ENCODE measurements around the gene MAN1A2. TPM values are rescaled to one million over a fixed set of nuclear protein-coding genes. Genes with fewer than 3 reads are reported as not detected.
A peak's percentile ranks its signal among the peaks of the same experiment; 100 is the strongest.

The MAN1A2 gene
- polyA plus RNA-seq, 1 experiment = 40.7 TPM

GRCh38 chr1:117495068-117495467 is 127.8 kb downstream of the MAN1A2 start:
- TF ChIP-seq CTCF (IDR thresholded peaks at IDR 0.05; ENCODE audit: low read depth, low read length) = no peak
- ChIA-PET POLR2A (no interaction called here), CTCF (no interaction called here)
- H3K9me3 ChIP-seq (ENCODE audit: control insufficient read depth, insufficient read depth, low read length) = no peaks in the 10 kb centered on the region
- no peaks in the 10 kb centered on the region for H3K27me3 ChIP-seq (ENCODE audit: control insufficient read depth, insufficient read depth, low read length)
- DNase-seq (ENCODE audit: low read depth, low spot score) = no peak
- H3K27ac ChIP-seq (ENCODE audit: low read depth, low read length) = no peak overlapping the region
- H3K4me3 ChIP-seq (ENCODE audit: low read depth, low read length) = no peak overlapping the region

- DNase-seq (ENCODE audit: low read depth, low spot score) = no peak
- Histone ChIP-seq H3K27me3 (ENCODE audit: control insufficient read depth, insufficient read depth, low read length) (no peaks in the 10 kb centered on the region), H3K9me3 (ENCODE audit: control insufficient read depth, insufficient read depth, low read length) (no peaks in the 10 kb centered on the region; the same call in 1 of the 2 replicates), H3K4me3 (ENCODE audit: low read depth, low read length) (no peak overlapping the region), H3K27ac (ENCODE audit: low read depth, low read length) (no peak overlapping the region)
- CTCF ChIA-PET = interaction anchor here (1.0 to 1.5 kb wide), 2 partner anchors 36 to 397 kb away, joined by 3 read pairs; no protein-coding TSS in a partner anchor
- POLR2A ChIA-PET = interaction anchor here (0.6 kb wide), 1 partner anchor 443 kb away, joined by 4 read pairs; no protein-coding TSS in a partner anchor
- TF ChIP-seq CTCF (IDR thresholded peaks at IDR 0.05; ENCODE audit: low read depth, low read length) = no peak
Measured at GRCh38 chr1:117499071-117499470, 131.8 kb downstream of the MAN1A2 start.

- Histone ChIP-seq H3K27me3 (ENCODE audit: control insufficient read depth, insufficient read depth, low read length) (no peaks in the 10 kb centered on the region), H3K27ac (ENCODE audit: low read depth, low read length) (no peak overlapping the region), H3K9me3 (ENCODE audit: control insufficient read depth, insufficient read depth, low read length) (no peaks in the 10 kb centered on the region; the same call in 1 of the 2 replicates), H3K4me3 (ENCODE audit: low read depth, low read length) (no peak overlapping the region)
- ChIA-PET POLR2A (no interaction called here), CTCF (interaction anchor here (1.5 kb wide), 1 partner anchor 396 kb away, joined by 3 read pairs; no protein-coding TSS in a partner anchor)
- no peak for DNase-seq (ENCODE audit: low read depth, low spot score)
- TF ChIP-seq CTCF (IDR thresholded peaks at IDR 0.05; ENCODE audit: low read depth, low read length) = no peak
Measured at GRCh38 chr1:117500584-117500983, 133.3 kb downstream of the MAN1A2 start.

GRCh38 chr1:117501281-117501680 is 134.0 kb downstream of the MAN1A2 start:
- H3K27ac ChIP-seq (ENCODE audit: low read depth, low read length) = peak overlapping the region; percentile 32
- TF ChIP-seq CTCF (IDR thresholded peaks at IDR 0.05; ENCODE audit: low read depth, low read length) = no peak

GRCh38 chr1:117511273-117511672 is 144.0 kb downstream of the MAN1A2 start:
- no peak for DNase-seq (ENCODE audit: low read depth, low spot score)
- POLR2A ChIA-PET = no interaction called here
- Histone ChIP-seq H3K27me3 (ENCODE audit: control insufficient read depth, insufficient read depth, low read length) (no peaks in the 10 kb centered on the region), H3K27ac (ENCODE audit: low read depth, low read length) (no peak overlapping the region), H3K9me3 (ENCODE audit: control insufficient read depth, insufficient read depth, low read length) (no peaks in the 10 kb centered on the region), H3K4me3 (ENCODE audit: low read depth, low read length) (no peak overlapping the region)
- TF ChIP-seq CTCF (IDR thresholded peaks at IDR 0.05; ENCODE audit: low read depth, low read length) = no peak
- CTCF ChIA-PET = interaction anchor here (0.6 to 9.5 kb wide), 8 partner anchors 10 to 443 kb away, joined by 3 to 173 read pairs (median 4); no protein-coding TSS in a partner anchor

More at GRCh38 chr1:117501281-117501680, 134.0 kb downstream of the MAN1A2 start:
- Histone ChIP-seq H3K9me3 (ENCODE audit: control insufficient read depth, insufficient read depth, low read length) (no peaks in the 10 kb centered on the region; the same call in 1 of the 2 replicates), H3K4me3 (ENCODE audit: low read depth, low read length) (no peak overlapping the region), H3K27me3 (ENCODE audit: control insufficient read depth, insufficient read depth, low read length) (no peaks in the 10 kb centered on the region)
- ChIA-PET CTCF (interaction anchor here (0.8 to 1.0 kb wide), 2 partner anchors 10 to 433 kb away, joined by 4 read pairs; no protein-coding TSS in a partner anchor), POLR2A (no interaction called here)
- peak; percentile 43 for DNase-seq (ENCODE audit: low read depth, low spot score)

Data from AG04450 (cell line).